Endothelial cell of umbilical vein (primary cell): ENCODE data around the gene PBXIP1. TPM values are rescaled to one million over a fixed set of nuclear protein-coding genes. Genes with fewer than 3 reads are reported as not detected.

Experiments
- BruUV-seq: library from RNA; stranded (reverse); fragments of 400-500 nt; replicated peaks from 2 replicates; lab custom pipeline; 2021; lab: Mats Ljungman, UMichigan
- CTCF ChIA-PET: fragments of 300-600, 350-600 bp; sonication (Branson Sonifier 250); formaldehyde crosslinking; loops from one replicate; lab custom pipeline; 2021; ENCODE audit warnings: antibody characterized with exemption, inconsistent platforms; lab: Charles Lee
- POLR2A ChIA-PET: fragments of 300-600, 350-600 bp; sonication (Branson Sonifier 250); formaldehyde crosslinking; loops from one replicate; lab custom pipeline; 2021; ENCODE audit warnings: antibody characterized with exemption, inconsistent platforms; lab: Charles Lee
- DNase-seq: peaks from one replicate; pipeline ENCODE4 v3.0.0-alpha.2; 2011; ENCODE audit warnings: low read depth, low spot score
- FAIRE-seq: peaks from 2 replicates; lab custom pipeline; 2011; peaks lifted over from hg19 to GRCh38; lab: Jason Lieb, UNC
- H2AFZ ChIP-seq: 2 replicates; pipeline ENCODE4 v1.6.0; 2012; ENCODE audit warnings: low read depth, low read length, control low read depth, inconsistent platforms
- H3K27ac ChIP-seq: 2 replicates; pipeline ENCODE4 v1.5.1; 2011; ENCODE audit warnings: low read depth, mild to moderate bottlenecking, control low read depth, low read length, moderate library complexity; ENCODE audit not compliant: insufficient read depth
- H3K27me3 ChIP-seq, 2 experiments: 2 replicates each; pipeline versions ENCODE4 v1.6.0 to v1.6.1; 2011; ENCODE audit warnings: low read length in 2 of 2, mixed read lengths in 1 of 2; ENCODE audit not compliant: control insufficient read depth in 2 of 2, insufficient read depth in 2 of 2
- H3K36me3 ChIP-seq, 2 experiments: 2 replicates in 1 of 2; 3 replicates in 1 of 2; pipeline ENCODE4 v1.5.1; 2011; ENCODE audit warnings: low read length in 2 of 2, mild to moderate bottlenecking in 1 of 2, moderate library complexity in 1 of 2; ENCODE audit not compliant: control insufficient read depth in 2 of 2, insufficient read depth in 2 of 2; ENCODE audit errors: extremely low read depth in 1 of 2
- H3K4me1 ChIP-seq: 3 replicates; pipeline ENCODE4 v1.5.1; 2011; ENCODE audit warnings: mild to moderate bottlenecking, low read length; ENCODE audit not compliant: control insufficient read depth, insufficient read depth; ENCODE audit errors: extremely low read depth
- H3K4me2 ChIP-seq: 2 replicates; pipeline ENCODE4 v1.6.1; 2011; ENCODE audit warnings: low read length, control low read depth, mixed read lengths; ENCODE audit not compliant: insufficient read depth
- H3K4me3 ChIP-seq, 3 experiments: fragments of 200-600 bp in 1 of 3; sonication (generic), shearing (Covaris generic) in 1 of 3; replicated peaks in 1 of 3; 2 replicates each; pipeline ENCODE4 v1.5.1; 2011 to 2016; ENCODE audit warnings: control low read depth in 3 of 3, low read length in 3 of 3, mild to moderate bottlenecking in 2 of 3, inconsistent platforms in 1 of 3, low read depth in 1 of 3, moderate library complexity in 1 of 3; ENCODE audit not compliant: insufficient read depth in 1 of 3
- H3K79me2 ChIP-seq: 2 replicates; pipeline ENCODE4 v1.6.0; 2012; ENCODE audit warnings: low read length, inconsistent platforms; ENCODE audit not compliant: control insufficient read depth, insufficient read depth
- H3K9ac ChIP-seq: replicated peaks from 2 replicates; pipeline ENCODE3; 2011; ENCODE audit warnings: low read length, control low read depth; ENCODE audit not compliant: insufficient read depth; ENCODE audit errors: extremely low read depth
- H3K9me1 ChIP-seq: replicated peaks from 3 replicates; pipeline ENCODE4 v1.6.0; 2011; ENCODE audit warnings: mild to moderate bottlenecking, low read length; ENCODE audit not compliant: control insufficient read depth, insufficient read depth; ENCODE audit errors: extremely low read depth
- H3K9me3 ChIP-seq: replicated peaks from 2 replicates; pipeline ENCODE4 v1.5.1; 2012; ENCODE audit warnings: low read length, inconsistent platforms; ENCODE audit not compliant: control insufficient read depth, insufficient read depth
- H4K20me1 ChIP-seq: replicated peaks from 2 replicates; pipeline ENCODE3; 2011; ENCODE audit warnings: mild to moderate bottlenecking, low read length; ENCODE audit not compliant: control insufficient read depth, insufficient read depth; ENCODE audit errors: extremely low read depth
- CTCF ChIP-seq, 2 donors: IDR thresholded peaks; 1 replicate in 1 of 2; 2 replicates in 1 of 2; pipeline ENCODE4 v1.5.1; 2011; ENCODE audit warnings: low read length in 2 of 2, mild to moderate bottlenecking in 2 of 2, moderate library complexity in 2 of 2, control low read depth in 1 of 2, inconsistent platforms in 1 of 2, low read depth in 1 of 2; ENCODE audit not compliant: insufficient read depth in 1 of 2; ENCODE audit errors: extremely low read depth in 1 of 2
- EZH2 ChIP-seq: IDR thresholded peaks from 2 replicates; pipeline ENCODE4 v1.6.1; 2012; ENCODE audit warnings: borderline replicate concordance, low read depth, mild to moderate bottlenecking, moderate library complexity, low read length, inconsistent platforms; ENCODE audit not compliant: severe bottlenecking
- GATA2 ChIP-seq: IDR thresholded peaks from 2 replicates; pipeline ENCODE4 v1.7.0; 2011; ENCODE audit warnings: low read depth, mild to moderate bottlenecking, moderate library complexity, mixed read lengths, low read length; ENCODE audit not compliant: insufficient read length, insufficient read depth
- MYC ChIP-seq: IDR thresholded peaks from one replicate; pipeline ENCODE4 v1.6.1; 2011; ENCODE audit warnings: mild to moderate bottlenecking, low read depth, low read length
- POLR2A ChIP-seq: IDR thresholded peaks from 2 replicates; pipeline ENCODE4 v1.6.1; 2012; ENCODE audit warnings: low read depth, mild to moderate bottlenecking, control low read depth, low read length
- dilution Hi-C: fragments of 300-500 bp; cut with MboI; formaldehyde crosslinking; loops from one replicate; pipeline ENCODE4 v1.15.0; 2019; ENCODE audit warnings: low sequenced_read_pairs; ENCODE audit not compliant: extremely low pct_ligation_motif_present
- intact Hi-C: fragments of 100-400 bp; cut with micrococcal nuclease; formaldehyde crosslinking; loops from one replicate; pipeline ENCODE4 v1.10.0; 2022
- polyA plus RNA-seq, 4 experiments: library from polyadenylated mRNA; depleted of rRNA in 3 of 4; stranded (reverse) in 3 of 4; unstranded in 1 of 4; fragments of >200 nt; gene quantifications; 2 replicates each; pipeline versions ENCODE4 v1.2.1 to v1.2.3, GENCODE V29; 2011 to 2012; ENCODE audit warnings: missing spikeins in 1 of 4
- total RNA-seq: library from RNA; stranded (reverse); gene quantifications from 2 replicates; pipeline ENCODE4 v1.2.3, GENCODE V29; 2021
- TF ChIP-seq, protein P1 (sequence below): IDR thresholded peaks from 2 replicates; pipeline ENCODE4 v1.6.1; 2011; ENCODE audit not compliant: insufficient read depth, insufficient read length

PBXIP1 gene
- total and polyA plus RNA-seq, 2 donors (not counting 3 experiments of a cell fraction or from before 2014, with no cell fraction given) = 49.4 to 54.7 TPM

DNA sequence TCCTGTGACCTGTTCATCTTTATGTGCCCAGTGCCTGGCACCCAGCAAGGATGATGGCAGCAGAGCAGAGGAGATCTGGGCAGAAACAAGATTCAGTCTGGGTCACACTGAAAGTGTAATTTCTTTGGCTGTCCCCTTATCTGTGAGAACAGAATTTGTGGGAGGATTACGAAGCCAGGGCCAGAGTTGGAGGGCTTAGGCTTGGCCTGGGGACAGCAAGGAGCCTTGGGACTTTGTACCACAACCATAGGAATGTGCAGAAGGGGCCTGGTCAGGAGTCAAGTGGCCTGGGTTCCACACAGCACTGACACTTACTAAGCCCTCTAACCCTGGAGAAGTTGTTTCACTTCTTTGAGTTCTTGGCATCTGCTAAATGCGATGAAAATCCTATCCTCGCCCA is 32.2 kb downstream of the PBXIP1 start:
- H3K27ac ChIP-seq = no peak overlapping the region
- H3K4me1 ChIP-seq = no peaks in the 10 kb centered on the region
- FAIRE-seq = no peak
- DNase-seq = no peak
- TF ChIP-seq CTCF (IDR thresholded peaks at IDR 0.05; ENCODE audit: extremely low read depth in 1 of 2, insufficient read depth in 1 of 2, low read depth in 1 of 2, low read length in 2 of 2) = no peak
- TF ChIP-seq EZH2 = no peak
- no peak for TF ChIP-seq MYC
- TF ChIP-seq POLR2A = no peak
- TF ChIP-seq, protein P1, sequence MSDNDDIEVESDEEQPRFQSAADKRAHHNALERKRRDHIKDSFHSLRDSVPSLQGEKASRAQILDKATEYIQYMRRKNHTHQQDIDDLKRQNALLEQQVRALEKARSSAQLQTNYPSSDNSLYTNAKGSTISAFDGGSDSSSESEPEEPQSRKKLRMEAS = no peak
- TF ChIP-seq GATA2 = no peak
- no peak overlapping the region for H3K4me2 ChIP-seq
- H2AFZ ChIP-seq = no peak overlapping the region
- no peak overlapping the region for H3K4me3 ChIP-seq
- H4K20me1 ChIP-seq = no peaks in the 10 kb centered on the region
- no peak overlapping the region for H3K9ac ChIP-seq
- intact Hi-C loops = no loop called here
- no peaks in the 10 kb centered on the region for H3K9me3 ChIP-seq
- dilution Hi-C loops = no loop called here
- CTCF ChIA-PET = no interaction called here
- no TSS peak for BruUV-seq
- no peaks in the 10 kb centered on the region for H3K79me2 ChIP-seq
- H3K36me3 ChIP-seq = peaks cover 0 to 15% of the 10 kb centered on the region in 2 experiments
- H3K9me1 ChIP-seq = no peaks in the 10 kb centered on the region
- no peaks in the 10 kb centered on the region for H3K27me3 ChIP-seq
- POLR2A ChIA-PET = no interaction called here
